ENCODE measurements around the gene CUL9.
A peak's percentile ranks its signal among the peaks of the same experiment; 100 is the strongest.

The CUL9 gene

GRCh38 chr6:43163899-43164298, 18.1 kb upstream of the CUL9 start:
- no peak overlapping the region for H3K4me3 ChIP-seq (ENCODE audit: control insufficient read depth, low read depth, low read length)
- TF ChIP-seq CTCF (IDR thresholded peaks at IDR 0.05; ENCODE audit: control insufficient read depth, insufficient read depth, low read depth, low read length, missing control alignments), result no peak
- no peak for DNase-seq (ENCODE audit: low read depth)

- DNase-seq (ENCODE audit: low read depth), result no peak
- H3K4me3 ChIP-seq (ENCODE audit: control insufficient read depth, low read depth, low read length), result peak overlapping the region; percentile 62
- no peak for TF ChIP-seq CTCF (IDR thresholded peaks at IDR 0.05; ENCODE audit: control insufficient read depth, insufficient read depth, low read depth, low read length, missing control alignments)
Observed at GRCh38 chr6:43170417-43170930, 11.5 kb upstream of the CUL9 start.

GRCh38 chr6:43170931-43171706, 10.9 kb upstream of the CUL9 start, which contains the start of gene SRF:
SRF (plus strand) TSS chr6:43171269; CDS start chr6:43171657, 388 bp downstream.
- DNase-seq (ENCODE audit: low read depth), result peak; percentile 97
- peak; percentile 35 for TF ChIP-seq CTCF (IDR thresholded peaks at IDR 0.05; ENCODE audit: control insufficient read depth, insufficient read depth, low read depth, low read length, missing control alignments)
- H3K4me3 ChIP-seq (ENCODE audit: control insufficient read depth, low read depth, low read length), result peak within 1 kb of the TSS; percentile 78

- no peak for DNase-seq (ENCODE audit: low read depth)
- peak overlapping the region; percentile 78 for H3K4me3 ChIP-seq (ENCODE audit: control insufficient read depth, low read depth, low read length)
- TF ChIP-seq CTCF (IDR thresholded peaks at IDR 0.05; ENCODE audit: control insufficient read depth, insufficient read depth, low read depth, low read length, missing control alignments), result no peak
Observed at GRCh38 chr6:43171707-43172103, 10.3 kb upstream of the CUL9 start.

GRCh38 chr6:43172104-43173007, 9.6 kb upstream of the CUL9 start:
- DNase-seq (ENCODE audit: low read depth), result no peak

More at GRCh38 chr6:43172104-43173007, 9.6 kb upstream of the CUL9 start:
- TF ChIP-seq CTCF (IDR thresholded peaks at IDR 0.05; ENCODE audit: control insufficient read depth, insufficient read depth, low read depth, low read length, missing control alignments), result no peak
- H3K4me3 ChIP-seq (ENCODE audit: control insufficient read depth, low read depth, low read length), result peak overlapping the region; percentile 78
